Gastrocnemius medialis (tissue), 4 donors: ENCODE measurements around the gene NATD1.

ENCODE experiments used
- POLR2A ChIP-seq, 2 donors: fragments of 450-650 bp; IDR thresholded peaks; one replicate each; pipeline ENCODE4 v1.6.1; 2017; ENCODE audit warnings: antibody characterized with exemption in 2 of 2, mild to moderate bottlenecking in 2 of 2, moderate library complexity in 2 of 2
- TF ChIP-seq, protein P1 (sequence below), 5 experiments: fragments of 450-650 bp in 3 of 5; fragments of 200-600 bp in 2 of 5; sonication (generic) in 2 of 5; IDR thresholded peaks in 4 of 5; conservative IDR thresholded peaks in 1 of 5; 1 replicate in 4 of 5; 2 replicates in 1 of 5; pipeline ENCODE4 v1.5.1; 2016 to 2019; ENCODE audit warnings: antibody characterized with exemption in 5 of 5, mild to moderate bottlenecking in 3 of 5, moderate library complexity in 3 of 5

DNA sequence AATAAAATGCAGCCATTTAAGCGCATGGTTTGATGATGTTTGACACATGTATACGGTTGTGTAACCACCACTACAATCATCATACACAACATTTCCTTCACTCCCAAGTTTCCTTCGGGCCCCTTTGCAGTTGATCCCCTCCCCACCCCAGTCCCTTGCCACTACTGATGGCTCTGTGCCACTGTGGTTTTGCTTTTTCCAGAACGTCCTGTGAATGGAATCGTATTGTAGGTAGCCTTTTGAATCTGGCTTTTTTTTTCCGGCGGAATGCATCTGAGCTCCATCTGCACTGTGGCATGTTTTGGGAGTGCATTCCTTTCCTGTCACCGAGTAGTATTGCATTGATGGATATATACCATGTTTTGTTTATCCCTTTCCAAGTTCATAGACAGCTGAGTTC lies 16.2 kb upstream of the NATD1 start:
- TF ChIP-seq, protein P1, sequence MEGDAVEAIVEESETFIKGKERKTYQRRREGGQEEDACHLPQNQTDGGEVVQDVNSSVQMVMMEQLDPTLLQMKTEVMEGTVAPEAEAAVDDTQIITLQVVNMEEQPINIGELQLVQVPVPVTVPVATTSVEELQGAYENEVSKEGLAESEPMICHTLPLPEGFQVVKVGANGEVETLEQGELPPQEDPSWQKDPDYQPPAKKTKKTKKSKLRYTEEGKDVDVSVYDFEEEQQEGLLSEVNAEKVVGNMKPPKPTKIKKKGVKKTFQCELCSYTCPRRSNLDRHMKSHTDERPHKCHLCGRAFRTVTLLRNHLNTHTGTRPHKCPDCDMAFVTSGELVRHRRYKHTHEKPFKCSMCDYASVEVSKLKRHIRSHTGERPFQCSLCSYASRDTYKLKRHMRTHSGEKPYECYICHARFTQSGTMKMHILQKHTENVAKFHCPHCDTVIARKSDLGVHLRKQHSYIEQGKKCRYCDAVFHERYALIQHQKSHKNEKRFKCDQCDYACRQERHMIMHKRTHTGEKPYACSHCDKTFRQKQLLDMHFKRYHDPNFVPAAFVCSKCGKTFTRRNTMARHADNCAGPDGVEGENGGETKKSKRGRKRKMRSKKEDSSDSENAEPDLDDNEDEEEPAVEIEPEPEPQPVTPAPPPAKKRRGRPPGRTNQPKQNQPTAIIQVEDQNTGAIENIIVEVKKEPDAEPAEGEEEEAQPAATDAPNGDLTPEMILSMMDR (IDR thresholded peaks at IDR 0.05 in 4 of 5, conservative IDR thresholded peaks at IDR 0.05 in 1 of 5), result no peak
- no peak for TF ChIP-seq POLR2A (IDR thresholded peaks at IDR 0.05)
